IMR-90 (cell line): ENCODE data around the gene FITM1. TPM values are rescaled to one million over a fixed set of nuclear protein-coding genes. Genes with fewer than 3 reads are reported as not detected.

Experiments
- ATAC-seq: fragments of 200-7000 bp; cut with Tn5 transposase; 2 replicates; pipeline ENCODE4 v1.9.1; 2020; ENCODE audit warnings: low read depth, mild to moderate bottlenecking, moderate library complexity
- BruUV-seq: library from RNA; stranded (reverse); fragments of 400-500 nt; replicated peaks from 2 replicates; lab custom pipeline; 2021; lab: Mats Ljungman, UMichigan
- CTCF ChIA-PET: fragments of 300-600 bp; formaldehyde crosslinking; extraction: SDS; loops from one replicate; lab custom pipeline; 2021; ENCODE audit warnings: antibody characterized with exemption; lab: Yijun Ruan, JAX
- POLR2A ChIA-PET: fragments of 300-600 bp; sonication (Branson Sonifier 250); formaldehyde crosslinking; loops from one replicate; lab custom pipeline; 2022; ENCODE audit warnings: antibody characterized with exemption; ENCODE audit not compliant: unreplicated experiment; lab: Charles Lee
- DNase-seq: peaks from one replicate; pipeline ENCODE4 v3.0.0; 2013
- H2AFZ ChIP-seq: replicated peaks from 2 replicates; pipeline ENCODE3; 2013; ENCODE audit warnings: low read length, mild to moderate bottlenecking; ENCODE audit not compliant: poor library complexity
- H2AK5ac ChIP-seq: 2 replicates; pipeline ENCODE4 v1.6.1; 2013; ENCODE audit warnings: low read depth, low read length, inconsistent platforms
- H2AK9ac ChIP-seq: replicated peaks from 2 replicates; pipeline ENCODE3; 2013; ENCODE audit warnings: mild to moderate bottlenecking, low read depth, low read length, moderate library complexity; ENCODE audit not compliant: poor library complexity
- H2BK120ac ChIP-seq: 2 replicates; pipeline ENCODE4 v1.6.1; 2013; ENCODE audit warnings: low read depth, low read length, inconsistent platforms
- H2BK15ac ChIP-seq: 3 replicates; pipeline ENCODE4 v1.6.1; 2013; ENCODE audit warnings: low read depth, low read length, inconsistent platforms
- H2BK20ac ChIP-seq: 2 replicates; pipeline ENCODE4 v1.6.1; 2013; ENCODE audit warnings: low read depth, mild to moderate bottlenecking, inconsistent platforms, low read length, moderate library complexity
- H2BK5ac ChIP-seq: 2 replicates; pipeline ENCODE4 v1.6.1; 2013; ENCODE audit warnings: mild to moderate bottlenecking, low read depth, low read length, inconsistent platforms; ENCODE audit not compliant: poor library complexity, severe bottlenecking
- H3K14ac ChIP-seq: replicated peaks from 2 replicates; pipeline ENCODE4 v1.6.1; 2013; ENCODE audit warnings: low read depth, low read length, inconsistent platforms
- H3K18ac ChIP-seq: 2 replicates; pipeline ENCODE4 v1.6.1; 2013; ENCODE audit warnings: low read depth, low read length, control low read depth
- H3K23ac ChIP-seq: 2 replicates; pipeline ENCODE4 v1.6.1; 2013; ENCODE audit warnings: low read depth, low read length, inconsistent platforms
- H3K27ac ChIP-seq: 2 replicates; pipeline ENCODE4 v1.5.1; 2013; ENCODE audit warnings: mild to moderate bottlenecking, control low read depth, low read length; ENCODE audit not compliant: insufficient read depth
- H3K27me3 ChIP-seq: 2 replicates; pipeline ENCODE4 v1.6.1; 2013; ENCODE audit warnings: low read length; ENCODE audit not compliant: control insufficient read depth, insufficient read depth
- H3K36me3 ChIP-seq: 2 replicates; pipeline ENCODE4 v1.6.1; 2013; ENCODE audit warnings: low read length, mixed read lengths; ENCODE audit not compliant: control insufficient read depth, insufficient read depth
- H3K4ac ChIP-seq: 2 replicates; pipeline ENCODE4 v1.6.1; 2013; ENCODE audit warnings: low read depth, low read length, inconsistent platforms
- H3K4me1 ChIP-seq: 2 replicates; pipeline ENCODE4 v1.6.1; 2013; ENCODE audit warnings: low read length, mixed read lengths; ENCODE audit not compliant: control insufficient read depth, insufficient read depth
- H3K4me2 ChIP-seq: 2 replicates; pipeline ENCODE4 v1.6.1; 2013; ENCODE audit warnings: low read depth, mild to moderate bottlenecking, control low read depth, low read length, moderate library complexity
- H3K4me3 ChIP-seq: 2 replicates; pipeline ENCODE4 v1.5.1; 2013; ENCODE audit warnings: low read depth, mild to moderate bottlenecking, control low read depth, low read length, moderate library complexity; ENCODE audit not compliant: insufficient read depth
- H3K56ac ChIP-seq: 2 replicates; pipeline ENCODE4 v1.6.1; 2013; ENCODE audit warnings: low read length, inconsistent platforms; ENCODE audit not compliant: insufficient read depth; ENCODE audit errors: extremely low read depth
- H3K79me1 ChIP-seq, 2 experiments: 2 replicates each; pipeline ENCODE4 v1.6.1; 2013; ENCODE audit warnings: low read length in 2 of 2, inconsistent platforms in 1 of 2, low read depth in 1 of 2
- H3K9ac ChIP-seq: 2 replicates; pipeline ENCODE4 v1.6.1; 2013; ENCODE audit warnings: low read depth, low read length, control low read depth
- H3K9me1 ChIP-seq: 2 replicates; pipeline ENCODE4 v1.6.1; 2013; ENCODE audit warnings: low read length, inconsistent platforms; ENCODE audit not compliant: insufficient read depth
- H3K9me3 ChIP-seq: 2 replicates; pipeline ENCODE4 v1.6.1; 2013; ENCODE audit warnings: low read length; ENCODE audit not compliant: control insufficient read depth, insufficient read depth
- H4K20me1 ChIP-seq: 2 replicates; pipeline ENCODE4 v1.6.1; 2013; ENCODE audit warnings: low read length, inconsistent platforms; ENCODE audit not compliant: insufficient read depth
- H4K5ac ChIP-seq: 2 replicates; pipeline ENCODE4 v1.6.1; 2013; ENCODE audit warnings: mild to moderate bottlenecking, low read depth, low read length, control low read depth
- H4K8ac ChIP-seq, 2 experiments: 2 replicates each; pipeline ENCODE4 v1.6.1; 2013; ENCODE audit warnings: low read depth in 2 of 2, low read length in 2 of 2, control low read depth in 1 of 2, inconsistent platforms in 1 of 2
- H4K91ac ChIP-seq: 2 replicates; pipeline ENCODE4 v1.6.1; 2013; ENCODE audit warnings: low read depth, low read length, inconsistent platforms; ENCODE audit not compliant: insufficient read depth
- BHLHE40 ChIP-seq: fragments of 150-350 bp; IDR thresholded peaks from 2 replicates; pipeline ENCODE4 v1.6.1; 2016; ENCODE audit warnings: mild to moderate bottlenecking, low read depth, low read length
- CEBPB ChIP-seq: IDR thresholded peaks from 2 replicates; pipeline ENCODE4 v1.6.1; 2012; ENCODE audit warnings: low read depth, low read length, improper control_type of control experiment
- CHD1 ChIP-seq: IDR thresholded peaks from 2 replicates; pipeline ENCODE4 v1.6.1; 2012; ENCODE audit warnings: low read depth, low read length, improper control_type of control experiment
- CTCF ChIP-seq: conservative IDR thresholded peaks from 2 replicates; pipeline ENCODE4 v1.5.1; 2012; ENCODE audit warnings: mild to moderate bottlenecking, low read depth, low read length, improper control_type of control experiment
- ELK1 ChIP-seq: fragments of 150-350 bp; IDR thresholded peaks from 2 replicates; pipeline ENCODE4 v1.6.1; 2016; ENCODE audit warnings: low read depth, mild to moderate bottlenecking, low read length, moderate library complexity, borderline replicate concordance
- MAFK ChIP-seq: IDR thresholded peaks from 2 replicates; pipeline ENCODE4 v1.6.1; 2012; ENCODE audit warnings: low read depth, low read length, improper control_type of control experiment
- MXI1 ChIP-seq: IDR thresholded peaks from 2 replicates; pipeline ENCODE4 v1.6.1; 2012; ENCODE audit warnings: low read depth, mild to moderate bottlenecking, low read length, moderate library complexity, borderline replicate concordance
- NFE2L2 ChIP-seq: fragments of 150-350 bp; IDR thresholded peaks from 2 replicates; pipeline ENCODE4 v1.6.1; 2016; ENCODE audit warnings: low read depth, mild to moderate bottlenecking, low read length
- POLR2A ChIP-seq: IDR thresholded peaks from 2 replicates; pipeline ENCODE4 v1.6.1; 2012; ENCODE audit warnings: mild to moderate bottlenecking, low read depth, low read length
- RAD21 ChIP-seq: IDR thresholded peaks from 2 replicates; pipeline ENCODE4 v1.6.1; 2012; ENCODE audit warnings: low read length, improper control_type of control experiment
- RCOR1 ChIP-seq: IDR thresholded peaks from 2 replicates; pipeline ENCODE4 v1.6.1; 2012; ENCODE audit warnings: mild to moderate bottlenecking, low read length, improper control_type of control experiment; ENCODE audit not compliant: insufficient replicate concordance
- USF2 ChIP-seq: fragments of 150-350 bp; IDR thresholded peaks from 2 replicates; pipeline ENCODE4 v1.6.1; 2017; ENCODE audit warnings: mild to moderate bottlenecking, antibody characterized with exemption, low read length, low read depth
- WGBS, 2 experiments: methylation state at CpG; one replicate each; pipeline versions ENCODE4 v1.1.5 to v1.1.7; 2013; ENCODE audit warnings: missing lambda C conversion rate in 2 of 2; ENCODE audit not compliant: insufficient read length in 1 of 2; ENCODE audit errors: extremely low coverage in 2 of 2; 5-methylcytosine and 5-hydroxymethylcytosine counted together
- dilution Hi-C: fragments of 300-500 bp; cut with HindIII; formaldehyde crosslinking; loops from one replicate; pipeline ENCODE4 v1.14.3; 2018; ENCODE audit warnings: low sequenced_read_pairs; ENCODE audit not compliant: unreplicated experiment
- in situ Hi-C: fragments of 300-500 bp; cut with MboI; formaldehyde crosslinking; loops from 3 replicates; pipeline ENCODE4 v1.14.3; 2019; ENCODE audit warnings: low sequenced_read_pairs, inconsistent platforms, mixed read lengths
- intact Hi-C: fragments of 100-400 bp; cut with micrococcal nuclease; formaldehyde crosslinking; loops from 2 replicates; pipeline ENCODE4 v1.10.0; 2022
- polyA plus RNA-seq, 3 experiments: library from polyadenylated mRNA; depleted of rRNA; stranded (reverse); fragments of >200 nt; gene quantifications; 2 replicates each; pipeline ENCODE4 v1.2.3, GENCODE V29; 2012; ENCODE audit warnings: low replicate concordance in 1 of 3
- total RNA-seq: library from RNA; depleted of rRNA; stranded (reverse); fragments of >200 nt; gene quantifications from 2 replicates; pipeline ENCODE4 v1.2.3, GENCODE V29; 2012

FITM1 gene
- total and polyA plus RNA-seq, 2 of the 4 experiments (the other 2 are of a cell fraction), result not detected

- H2AFZ ChIP-seq, result peak within 1 kb of the TSS; percentile 98
- BruUV-seq, result TSS peak; percentile 76
- peak within 1 kb of the TSS; percentile 85 for H2BK20ac ChIP-seq
- peaks cover 13% of the 10 kb centered on the region for H3K9me1 ChIP-seq
- intact Hi-C loops (no loop called here), in situ Hi-C loops (loop anchor here (5.0 to 10.0 kb wide), 2 partner anchors 37 to 119 kb away; no protein-coding TSS in a partner anchor), dilution Hi-C loops (no loop called here)
- peak; percentile 94 for ATAC-seq
- H3K27me3 ChIP-seq, result no peaks in the 10 kb centered on the region
- WGBS, 2 experiments, result 1% methylated on average over 24 of the region's 68 CpGs; no CpG with 5 or more reads in 1 of the 2 experiments
- peak within 1 kb of the TSS; percentile 79 for H3K4me2 ChIP-seq
- ChIA-PET CTCF (interaction anchor here (0.7 to 3.4 kb wide), 4 partner anchors 13 to 37 kb away, joined by 3 to 15 read pairs (median 7); no protein-coding TSS in a partner anchor), POLR2A (interaction anchor here (0.5 to 0.7 kb wide), 3 partner anchors 43 to 227 kb away, joined by 3 to 7 read pairs (median 3); partner anchors contain the start of gene EMC9)
- H2AK9ac ChIP-seq, result peak within 1 kb of the TSS; percentile 99
- peak within 1 kb of the TSS; percentile 72 for H3K4me3 ChIP-seq
- H2BK5ac ChIP-seq, result peak within 1 kb of the TSS; percentile 69
- H4K5ac ChIP-seq, result peak within 1 kb of the TSS; percentile 47
- peak within 1 kb of the TSS; percentile 80 for H3K27ac ChIP-seq
- H2AK5ac ChIP-seq, result peak within 1 kb of the TSS; percentile 97
- H4K91ac ChIP-seq, result peak within 1 kb of the TSS; percentile 96
- H3K4me1 ChIP-seq, result peaks cover 8% of the 10 kb centered on the region
- H4K20me1 ChIP-seq, result peaks cover 15% of the 10 kb centered on the region; the same call in 1 of the 2 replicates
- peaks cover 16 to 36% of the 10 kb centered on the region in 2 experiments for H3K79me1 ChIP-seq
- H2BK120ac ChIP-seq, result peak within 1 kb of the TSS; percentile 70
- peak within 1 kb of the TSS; percentile 69; the same call in 1 of the 2 replicates for H3K56ac ChIP-seq
- H2BK15ac ChIP-seq, result peak within 1 kb of the TSS; percentile 81
- peak within 1 kb of the TSS; percentile 90 for H3K4ac ChIP-seq
- peak within 1 kb of the TSS; percentile 93 for H3K14ac ChIP-seq
- H3K18ac ChIP-seq, result peak within 1 kb of the TSS; percentile 40; the same call in 1 of the 2 replicates
- peak within 1 kb of the TSS; percentile 94 to 95 for H4K8ac ChIP-seq
- DNase-seq, result peak; percentile 88
- peak within 1 kb of the TSS; percentile 91 for H3K9ac ChIP-seq
- H3K36me3 ChIP-seq, result peaks cover 11% of the 10 kb centered on the region; the same call in 1 of the 2 replicates
- no peaks in the 10 kb centered on the region for H3K9me3 ChIP-seq
- peak within 1 kb of the TSS; percentile 91 for H3K23ac ChIP-seq
- TF ChIP-seq MXI1, result no peak
- TF ChIP-seq BHLHE40, result no peak
- TF ChIP-seq CTCF, result 0 out of 2 replicates have a peak, but pooled peaks have one; percentile 12
- no peak for TF ChIP-seq MAFK
- TF ChIP-seq NFE2L2, result no peak
- TF ChIP-seq RCOR1, result no peak
- no peak for TF ChIP-seq RAD21
- no peak for TF ChIP-seq USF2
- no peak for TF ChIP-seq ELK1
- peak; percentile 89 for TF ChIP-seq POLR2A
- peak; percentile 71 for TF ChIP-seq CEBPB
- no peak for TF ChIP-seq CHD1
Measured at GRCh38 chr14:24093901-24094840, 36.3 kb upstream of the FITM1 start, which contains the start of gene PCK2. PCK2 (plus strand) TSS chr14:24094311; CDS start chr14:24094406, 95 bp downstream.
